K562 (cell line): Measurements from ENCODE around the gene ALOX12B. TPM values are rescaled to one million over a fixed set of nuclear protein-coding genes. Genes with fewer than 3 reads are reported as not detected.

Experiments used
- ATAC-seq: fragments of 200-7000 bp; cut with Tn5 transposase; 3 replicates; pipeline ENCODE4 v1.9.1; 2020; ENCODE audit warnings: moderate library complexity
- BruUV-seq: library from RNA; stranded (reverse); fragments of 400-500 nt; replicated peaks from 2 replicates; lab custom pipeline; 2021; lab: Mats Ljungman, UMichigan
- CTCF ChIA-PET: fragments of 300-600 bp; formaldehyde crosslinking; extraction: SDS; loops from one replicate; lab custom pipeline; 2021; ENCODE audit warnings: low intra/inter-chr PET ratio; lab: Yijun Ruan, JAX
- POLR2A ChIA-PET: fragments of 300-600, 350-650 bp; sonication (Branson Sonifier 250); formaldehyde crosslinking; extraction: SDS; loops from one replicate; lab custom pipeline; 2021; ENCODE audit warnings: antibody characterized with exemption, inconsistent platforms; lab: Yijun Ruan, JAX
- DNase-seq, 4 experiments: peaks; one replicate each; pipeline versions ENCODE4 v3.0.0 to v3.0.0-alpha.2; 2011 to 2018; ENCODE audit warnings: low spot score in 3 of 4, mixed read lengths in 3 of 4; ENCODE audit errors: extremely low read depth in 1 of 4
- FAIRE-seq: peaks from 2 replicates; lab custom pipeline; 2011; peaks lifted over from hg19 to GRCh38; lab: Jason Lieb, UNC
- H2AFZ ChIP-seq: 2 replicates; pipeline ENCODE4 v1.6.0; 2011; ENCODE audit warnings: low read depth, low read length, control low read depth, inconsistent platforms
- H3K27ac ChIP-seq: fragments of 200-600 bp; 3 replicates; pipeline ENCODE4 v1.8.0; 2011; ENCODE audit warnings: low read depth, mild to moderate bottlenecking, control low read depth, inconsistent platforms, low read length, moderate library complexity, mixed read lengths; ENCODE audit errors: extremely low read depth
- H3K27me3 ChIP-seq, 2 experiments: fragments of 300-600 bp in 1 of 2; 2 replicates in 1 of 2; 3 replicates in 1 of 2; pipeline versions ENCODE4 v1.6.0 to v1.8.0; 2011; ENCODE audit warnings: inconsistent platforms in 2 of 2, low read length in 2 of 2, mild to moderate bottlenecking in 1 of 2, mixed read lengths in 1 of 2, moderate library complexity in 1 of 2; ENCODE audit not compliant: control insufficient read depth in 2 of 2, insufficient read depth in 2 of 2
- H3K36me3 ChIP-seq: fragments of 300-600 bp; 3 replicates; pipeline ENCODE4 v1.8.0; 2011; ENCODE audit warnings: mild to moderate bottlenecking, low read length, inconsistent platforms; ENCODE audit not compliant: control insufficient read depth, insufficient read depth
- H3K4me1 ChIP-seq, 2 experiments: fragments of 200-600 bp in 1 of 2; replicated peaks in 1 of 2; 2 replicates in 1 of 2; 3 replicates in 1 of 2; pipeline versions ENCODE4 v1.5.1 to v1.8.0; 2011; ENCODE audit warnings: inconsistent platforms in 2 of 2, low read length in 2 of 2, mild to moderate bottlenecking in 1 of 2, mixed read lengths in 1 of 2, moderate library complexity in 1 of 2; ENCODE audit not compliant: control insufficient read depth in 2 of 2, insufficient read depth in 2 of 2
- H3K4me2 ChIP-seq: 2 replicates; pipeline ENCODE4 v1.6.1; 2011; ENCODE audit warnings: low read length, control low read depth, inconsistent platforms, mixed read lengths; ENCODE audit not compliant: insufficient read depth
- H3K4me3 ChIP-seq: fragments of 200-600 bp; sonication (generic), shearing (Covaris generic); 2 replicates; pipeline ENCODE4 v1.5.1; 2016; ENCODE audit warnings: control low read depth, inconsistent platforms
- H3K79me2 ChIP-seq: fragments of 200-600 bp; 3 replicates; pipeline ENCODE4 v1.8.0; 2011; ENCODE audit warnings: low read length, inconsistent platforms; ENCODE audit not compliant: control insufficient read depth, insufficient read depth
- H3K9ac ChIP-seq, 2 experiments: 2 replicates each; pipeline versions ENCODE4 v1.6.0 to v1.6.1; 2011; ENCODE audit warnings: low read depth in 2 of 2, low read length in 2 of 2, control low read depth in 1 of 2, inconsistent platforms in 1 of 2, mild to moderate bottlenecking in 1 of 2, mixed read lengths in 1 of 2; ENCODE audit not compliant: insufficient read depth in 1 of 2
- H3K9me1 ChIP-seq: one replicate; pipeline ENCODE4 v1.6.0; 2011; ENCODE audit warnings: inconsistent platforms, mild to moderate bottlenecking, low read length, moderate library complexity; ENCODE audit not compliant: control insufficient read depth, insufficient read depth
- H3K9me3 ChIP-seq: replicated peaks from 2 replicates; pipeline ENCODE4 v1.5.1; 2011; ENCODE audit warnings: low read depth, low read length, inconsistent platforms; ENCODE audit not compliant: control insufficient read depth, insufficient read depth
- H4K20me1 ChIP-seq: replicated peaks from 2 replicates; pipeline ENCODE4 v1.6.1; 2011; ENCODE audit warnings: low read length, inconsistent platforms, mixed read lengths; ENCODE audit not compliant: control insufficient read depth, insufficient read depth
- BHLHE40 ChIP-seq: IDR thresholded peaks from 2 replicates; pipeline ENCODE4 v1.6.1; 2011; ENCODE audit warnings: low read length, improper control_type of control experiment
- CBX3 ChIP-seq, 2 experiments: IDR thresholded peaks; 1 replicate in 1 of 2; 2 replicates in 1 of 2; pipeline ENCODE4 v1.6.1; 2012; ENCODE audit warnings: inconsistent platforms in 2 of 2, low read length in 2 of 2, borderline replicate concordance in 1 of 2, control low read depth in 1 of 2
- CHCHD3 ChIP-seq: fragments of 250-450 bp; sonication (Bioruptor Pico); IDR thresholded peaks from 2 replicates; pipeline ENCODE4 v2.1.2; 2022; ENCODE audit warnings: mild to moderate bottlenecking
- FOXJ2 ChIP-seq: fragments of 200-800 bp; sonication (Bioruptor generic); IDR thresholded peaks from 2 replicates; pipeline ENCODE4 v1.6.1; 2016; ENCODE audit warnings: missing genetic modification characterization, missing compliant biosample characterization
- GATAD2A ChIP-seq: fragments of 450-650 bp; IDR thresholded peaks from 2 replicates; pipeline ENCODE4 v1.6.1; 2017
- HCFC1 ChIP-seq: IDR thresholded peaks from 2 replicates; pipeline ENCODE4 v1.6.1; 2012; ENCODE audit warnings: low read depth, low read length, improper control_type of control experiment
- HNRNPL ChIP-seq: fragments of 200-400 bp; formaldehyde crosslinking; IDR thresholded peaks from 2 replicates; pipeline ENCODE4 v1.6.1; 2017; ENCODE audit warnings: low read depth, mild to moderate bottlenecking, low read length
- MEF2D ChIP-seq: conservative IDR thresholded peaks from 2 replicates; pipeline ENCODE4 v1.6.1; 2016; ENCODE audit warnings: low read depth, missing genetic modification characterization, missing compliant biosample characterization
- PPARD ChIP-seq: fragments of 250-450 bp; sonication (Bioruptor Pico); IDR thresholded peaks from 2 replicates; pipeline ENCODE4 v1.8.0; 2022; ENCODE audit warnings: inconsistent platforms, mild to moderate bottlenecking, moderate library complexity
- RFX1 ChIP-seq: fragments of 450-650 bp; IDR thresholded peaks from 2 replicates; pipeline ENCODE4 v1.6.1; 2016; ENCODE audit warnings: mild to moderate bottlenecking, moderate library complexity
- SREBF2 ChIP-seq: sonication (generic); formaldehyde crosslinking; IDR thresholded peaks from 2 replicates; pipeline ENCODE4 v1.4.0; 2020; ENCODE audit warnings: mild to moderate bottlenecking, missing genetic modification reagents
- VEZF1 ChIP-seq: fragments of 200-800 bp; sonication (Bioruptor generic); IDR thresholded peaks from 2 replicates; pipeline ENCODE4 v1.6.1; 2017; ENCODE audit warnings: missing genetic modification characterization, missing compliant biosample characterization
- ZNF165 ChIP-seq: fragments of 250-450 bp; sonication (Bioruptor Pico); IDR thresholded peaks from 2 replicates; pipeline ENCODE4 v1.4.0; 2020; ENCODE audit warnings: borderline replicate concordance
- ZNF586 ChIP-seq: fragments of 450-650 bp; formaldehyde crosslinking; conservative IDR thresholded peaks from 2 replicates; pipeline ENCODE4 v1.4.0; 2020; ENCODE audit warnings: mild to moderate bottlenecking, moderate library complexity
- WGBS: fragments of 100-300 bp; shearing (Covaris generic); methylation state at CpG from one replicate; pipeline ENCODE4 v1.1.6; 2016; ENCODE audit warnings: low coverage, mixed read lengths; ENCODE audit not compliant: insufficient coverage; ENCODE audit errors: missing lambda C conversion rate; 5-methylcytosine and 5-hydroxymethylcytosine counted together
- in situ Hi-C: fragments of 300-500 bp; cut with MboI; formaldehyde crosslinking; loops from 4 replicates; pipeline ENCODE4 v1.15.0; 2018; ENCODE audit warnings: inconsistent platforms, mixed read lengths
- intact Hi-C: fragments of 100-400 bp; cut with micrococcal nuclease; formaldehyde crosslinking; loops from 2 replicates; pipeline ENCODE4 v1.14.2; 2022
- polyA plus RNA-seq, 8 experiments: library from polyadenylated mRNA; depleted of rRNA in 4 of 8; stranded (reverse) in 5 of 8; unstranded in 3 of 8; fragments of >200 nt; fragmentation: Nextera tagmentation in 2 of 8; fragmentation: Illumina TruSeq in 1 of 8; extraction: Ambion mirVana in 2 of 8; extraction: Trizol in 1 of 8; gene quantifications; 2 replicates each; pipeline versions ENCODE4 v1.2.1 to v1.2.3, GENCODE V29; 2011 to 2014; ENCODE audit warnings: inconsistent platforms in 1 of 8, missing spikeins in 1 of 8
- total RNA-seq, 7 experiments: library from RNA; depleted of rRNA in 6 of 7; stranded (reverse); fragments of >200 nt in 6 of 7; fragmentation: Illumina TruSeq in 2 of 7; extraction: Trizol in 2 of 7; gene quantifications; 2 replicates each; pipeline versions ENCODE4 v1.2.1 to v1.2.3, GENCODE V29; 2011 to 2021; ENCODE audit warnings: low replicate concordance in 1 of 7

ALOX12B gene
- total and polyA plus RNA-seq, 9 of the 15 experiments (the other 6 are each of a cell fraction or from before 2014, with no cell fraction given), result not detected

GRCh38 chr17:8048236-8048635 lies 39.3 kb downstream of the ALOX12B start:
- in situ Hi-C loops, result no loop called here
- no TSS peak for BruUV-seq
- Histone ChIP-seq H3K9me1 (no peaks in the 10 kb centered on the region), H3K27me3 (peaks cover 30 to 53% of the 10 kb centered on the region in 2 experiments), H2AFZ (no peak overlapping the region), H3K79me2 (no peaks in the 10 kb centered on the region), H3K4me2 (no peak overlapping the region), H3K36me3 (no peaks in the 10 kb centered on the region), H4K20me1 (no peaks in the 10 kb centered on the region; the same call in 1 of the 2 replicates), H3K9me3 (no peaks in the 10 kb centered on the region), H3K9ac (no peak overlapping the region), H3K4me3 (no peak overlapping the region), H3K27ac (no peak overlapping the region)
- intact Hi-C loops, result loop anchor here (10.0 kb wide), 1 partner anchor 223 kb away; no protein-coding TSS in a partner anchor
- 17% methylated on average over 6 of the region's 12 CpGs for WGBS
- ATAC-seq (no peak), DNase-seq (no peak), FAIRE-seq (no peak)
- CTCF ChIA-PET, result no interaction called here
- TF ChIP-seq HNRNPL (no peak), RFX1 (no peak), GATAD2A (no peak), SREBF2 (CRISPR knock-in tag) (no peak), ZNF586 (CRISPR knock-in tag) (no peak), HCFC1 (no peak), PPARD (CRISPR knock-in tag) (no peak), VEZF1 (no peak), ZNF165 (CRISPR knock-in tag) (no peak), BHLHE40 (no peak), FOXJ2 (tag) (no peak), CBX3 (IDR thresholded peaks at IDR 0.05; ENCODE audit: borderline replicate concordance in 1 of 2, low read length in 2 of 2) (no peak), MEF2D (no peak), CHCHD3 (no peak)
- TF ChIP-seq, all 486 proteins: peak for 0
- POLR2A ChIA-PET, result no interaction called here
- no peaks in the 10 kb centered on the region for H3K4me1 ChIP-seq
